Parathyroid adenoma (tissue), 2 donors: ENCODE results near the gene LPAR3.

Experiments
- H2AFZ ChIP-seq: fragments of 300-600 bp; sonication (generic); one replicate; pipeline ENCODE4 v1.7.0; 2017; ENCODE audit warnings: antibody characterized with exemption, mild to moderate bottlenecking
- H3K27ac ChIP-seq: fragments of 300-600 bp; sonication (generic); one replicate; pipeline ENCODE4 v1.7.0; 2017
- H3K27me3 ChIP-seq: fragments of 300-600 bp; sonication (generic); one replicate; pipeline ENCODE4 v1.7.0; 2017; ENCODE audit warnings: low read length; ENCODE audit not compliant: control insufficient read depth, insufficient read depth
- H3K36me3 ChIP-seq: fragments of 300-600 bp; sonication (generic); one replicate; pipeline ENCODE4 v1.7.0; 2017; ENCODE audit warnings: low read length; ENCODE audit not compliant: control insufficient read depth, insufficient read depth
- H3K4me1 ChIP-seq: fragments of 300-600 bp; sonication (generic); one replicate; pipeline ENCODE4 v1.7.0; 2017; ENCODE audit warnings: control low read depth
- H3K4me2 ChIP-seq: fragments of 300-600 bp; sonication (generic); one replicate; pipeline ENCODE4 v1.7.0; 2017; ENCODE audit warnings: low read length
- H3K4me3 ChIP-seq: fragments of 300-600 bp; sonication (generic); one replicate; pipeline ENCODE4 v1.7.0; 2017; ENCODE audit warnings: low read depth, low read length
- H3K79me2 ChIP-seq: fragments of 300-600 bp; sonication (generic); one replicate; pipeline ENCODE4 v1.7.0; 2017; ENCODE audit warnings: control low read depth
- H3K9ac ChIP-seq: fragments of 300-600 bp; sonication (generic); one replicate; pipeline ENCODE4 v1.7.0; 2017; ENCODE audit warnings: mild to moderate bottlenecking
- H3K9me3 ChIP-seq: fragments of 300-600 bp; sonication (generic); one replicate; pipeline ENCODE4 v1.7.0; 2017; ENCODE audit warnings: low read length; ENCODE audit not compliant: control insufficient read depth
- TF ChIP-seq, protein P1 (sequence below): fragments of 300-600 bp; sonication (generic); IDR thresholded peaks from one replicate; pipeline ENCODE4 v1.7.0; 2017; ENCODE audit warnings: antibody characterized with exemption, mild to moderate bottlenecking
- donor health status: primary hyperparathyroidism.

Gene LPAR3

GRCh38 chr1:84862810-84863251 is 30.2 kb downstream of the LPAR3 start:
- no peaks in the 10 kb centered on the region for H3K79me2 ChIP-seq
- TF ChIP-seq, protein P1, sequence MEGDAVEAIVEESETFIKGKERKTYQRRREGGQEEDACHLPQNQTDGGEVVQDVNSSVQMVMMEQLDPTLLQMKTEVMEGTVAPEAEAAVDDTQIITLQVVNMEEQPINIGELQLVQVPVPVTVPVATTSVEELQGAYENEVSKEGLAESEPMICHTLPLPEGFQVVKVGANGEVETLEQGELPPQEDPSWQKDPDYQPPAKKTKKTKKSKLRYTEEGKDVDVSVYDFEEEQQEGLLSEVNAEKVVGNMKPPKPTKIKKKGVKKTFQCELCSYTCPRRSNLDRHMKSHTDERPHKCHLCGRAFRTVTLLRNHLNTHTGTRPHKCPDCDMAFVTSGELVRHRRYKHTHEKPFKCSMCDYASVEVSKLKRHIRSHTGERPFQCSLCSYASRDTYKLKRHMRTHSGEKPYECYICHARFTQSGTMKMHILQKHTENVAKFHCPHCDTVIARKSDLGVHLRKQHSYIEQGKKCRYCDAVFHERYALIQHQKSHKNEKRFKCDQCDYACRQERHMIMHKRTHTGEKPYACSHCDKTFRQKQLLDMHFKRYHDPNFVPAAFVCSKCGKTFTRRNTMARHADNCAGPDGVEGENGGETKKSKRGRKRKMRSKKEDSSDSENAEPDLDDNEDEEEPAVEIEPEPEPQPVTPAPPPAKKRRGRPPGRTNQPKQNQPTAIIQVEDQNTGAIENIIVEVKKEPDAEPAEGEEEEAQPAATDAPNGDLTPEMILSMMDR, result no peak
- H3K4me1 ChIP-seq, result no peaks in the 10 kb centered on the region
- no peaks in the 10 kb centered on the region for H3K36me3 ChIP-seq
- H3K27ac ChIP-seq, result no peak overlapping the region
- no peak overlapping the region for H3K9ac ChIP-seq
- no peak overlapping the region for H3K4me2 ChIP-seq
- no peak overlapping the region for H3K4me3 ChIP-seq
- no peaks in the 10 kb centered on the region for H3K27me3 ChIP-seq
- no peaks in the 10 kb centered on the region for H3K9me3 ChIP-seq
- H2AFZ ChIP-seq, result no peak overlapping the region

- no peaks in the 10 kb centered on the region for H3K27me3 ChIP-seq
- H3K9ac ChIP-seq, result no peak overlapping the region
- no peaks in the 10 kb centered on the region for H3K36me3 ChIP-seq
- H3K4me2 ChIP-seq, result no peak overlapping the region
- TF ChIP-seq, protein P1, result no peak
- H3K4me1 ChIP-seq, result no peaks in the 10 kb centered on the region
- no peak overlapping the region for H3K27ac ChIP-seq
- H3K9me3 ChIP-seq, result no peaks in the 10 kb centered on the region
- no peaks in the 10 kb centered on the region for H3K79me2 ChIP-seq
- H2AFZ ChIP-seq, result no peak overlapping the region
- no peak overlapping the region for H3K4me3 ChIP-seq
Measured at GRCh38 chr1:84861988-84862644, 30.9 kb downstream of the LPAR3 start.

- TF ChIP-seq, protein P1, result no peak
- H3K9me3 ChIP-seq, result no peaks in the 10 kb centered on the region
Measured at GRCh38 chr1:84861516-84861915, 31.5 kb downstream of the LPAR3 start.

GRCh38 chr1:84859866-84860265 is 33.1 kb downstream of the LPAR3 start:
- H3K4me2 ChIP-seq, result no peak overlapping the region
- no peaks in the 10 kb centered on the region for H3K9me3 ChIP-seq
- TF ChIP-seq, protein P1, result no peak
- H2AFZ ChIP-seq, result no peak overlapping the region
- H3K27ac ChIP-seq, result no peak overlapping the region
- H3K27me3 ChIP-seq, result no peaks in the 10 kb centered on the region
- no peaks in the 10 kb centered on the region for H3K79me2 ChIP-seq
- no peak overlapping the region for H3K4me3 ChIP-seq
- no peak overlapping the region for H3K9ac ChIP-seq
- no peaks in the 10 kb centered on the region for H3K36me3 ChIP-seq
- H3K4me1 ChIP-seq, result no peaks in the 10 kb centered on the region

More at GRCh38 chr1:84861516-84861915, 31.5 kb downstream of the LPAR3 start:
- no peak overlapping the region for H2AFZ ChIP-seq
- H3K4me2 ChIP-seq, result no peak overlapping the region
- H3K27ac ChIP-seq, result no peak overlapping the region
- H3K79me2 ChIP-seq, result no peaks in the 10 kb centered on the region
- H3K36me3 ChIP-seq, result no peaks in the 10 kb centered on the region
- H3K9ac ChIP-seq, result no peak overlapping the region
- H3K4me3 ChIP-seq, result no peak overlapping the region
- H3K4me1 ChIP-seq, result no peaks in the 10 kb centered on the region
- H3K27me3 ChIP-seq, result no peaks in the 10 kb centered on the region

DNA sequence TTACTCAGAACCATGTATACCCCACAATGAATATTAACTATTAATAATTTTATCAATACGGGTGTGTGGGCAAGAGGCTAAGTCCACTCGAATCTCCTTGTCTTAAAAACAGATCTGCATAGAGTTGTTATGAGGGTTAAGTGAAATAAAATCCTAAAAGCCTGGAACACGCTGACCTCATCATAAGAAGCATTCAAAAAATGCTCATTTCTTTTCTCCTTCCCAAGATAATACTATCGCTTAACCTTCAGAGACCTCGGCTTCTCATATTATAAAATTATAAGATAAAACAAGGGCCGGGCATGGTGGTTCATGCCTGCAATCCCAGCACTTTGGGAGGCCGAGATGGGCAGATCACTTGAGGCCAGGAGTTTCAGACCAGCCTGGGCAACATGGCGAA is 35.1 kb downstream of the LPAR3 start:
- Histone ChIP-seq H3K4me1 (no peaks in the 10 kb centered on the region), H3K4me3 (no peak overlapping the region), H3K36me3 (no peaks in the 10 kb centered on the region), H3K9me3 (no peaks in the 10 kb centered on the region), H3K27me3 (no peaks in the 10 kb centered on the region), H2AFZ (no peak overlapping the region), H3K4me2 (no peak overlapping the region), H3K79me2 (no peaks in the 10 kb centered on the region), H3K9ac (no peak overlapping the region), H3K27ac (no peak overlapping the region)
- TF ChIP-seq, protein P1, result no peak
